IPS-18c (cell line): ENCODE results near the gene ASXL1.
"Not testable (repeated sequence)": the region's sequence is repeated elsewhere in the genome, so short reads cannot be mapped to it uniquely, and the experiment has no call there.

ENCODE experiments used
- H3K4me3 ChIP-seq: 2 replicates; pipeline ENCODE4 v1.7.0; 2013; ENCODE audit warnings: low read depth, mild to moderate bottlenecking, low read length, moderate library complexity; ENCODE audit not compliant: insufficient read depth
- H3K9me3 ChIP-seq: one replicate; pipeline ENCODE4 v1.6.1; 2013; ENCODE audit warnings: mild to moderate bottlenecking, low read length, moderate library complexity; ENCODE audit not compliant: control insufficient read depth, insufficient read depth

ASXL1 gene

GRCh38 chr20:32380745-32381144 lies 22.6 kb downstream of the ASXL1 start:
- H3K9me3 ChIP-seq, result no peaks in the 10 kb centered on the region

GRCh38 chr20:32382102-32382950 lies 24.2 kb downstream of the ASXL1 start:
- no peaks in the 10 kb centered on the region for H3K9me3 ChIP-seq
- no peak overlapping the region for H3K4me3 ChIP-seq

More at GRCh38 chr20:32380745-32381144, 22.6 kb downstream of the ASXL1 start:
- no peak overlapping the region for H3K4me3 ChIP-seq

- not testable (repeated sequence) for H3K9me3 ChIP-seq, H3K4me3 ChIP-seq
Measured at GRCh38 chr20:32383441-32383840, 25.3 kb downstream of the ASXL1 start.

GRCh38 chr20:32385541-32385940 lies 27.4 kb downstream of the ASXL1 start:
- Histone ChIP-seq H3K4me3 (no peak overlapping the region), H3K9me3 (no peaks in the 10 kb centered on the region)

GRCh38 chr20:32386091-32386490 lies 28.0 kb downstream of the ASXL1 start:
- Histone ChIP-seq H3K4me3 (no peak overlapping the region), H3K9me3 (no peaks in the 10 kb centered on the region)

- Histone ChIP-seq H3K9me3 (no peaks in the 10 kb centered on the region), H3K4me3 (no peak overlapping the region)
Measured at GRCh38 chr20:32387252-32387651, 29.1 kb downstream of the ASXL1 start.

GRCh38 chr20:32391003-32391402 lies 32.9 kb downstream of the ASXL1 start:
- Histone ChIP-seq H3K9me3 (no peaks in the 10 kb centered on the region), H3K4me3 (no peak overlapping the region)

GRCh38 chr20:32395066-32395465 lies 36.9 kb downstream of the ASXL1 start:
- H3K4me3 ChIP-seq, result no peak overlapping the region
- no peaks in the 10 kb centered on the region for H3K9me3 ChIP-seq

GRCh38 chr20:32396646-32397160 lies 38.6 kb downstream of the ASXL1 start:
- H3K9me3 ChIP-seq, result no peaks in the 10 kb centered on the region
- H3K4me3 ChIP-seq, result no peak overlapping the region

GRCh38 chr20:32397567-32398084 lies 39.5 kb downstream of the ASXL1 start:
- H3K9me3 ChIP-seq, result no peaks in the 10 kb centered on the region
- no peak overlapping the region for H3K4me3 ChIP-seq

- no peak overlapping the region for H3K4me3 ChIP-seq
- no peaks in the 10 kb centered on the region for H3K9me3 ChIP-seq
Measured at GRCh38 chr20:32400476-32400875, 42.3 kb downstream of the ASXL1 start.

GRCh38 chr20:32404017-32404416 lies 45.9 kb downstream of the ASXL1 start:
- H3K9me3 ChIP-seq, result no peaks in the 10 kb centered on the region

GRCh38 chr20:32406701-32407100 lies 48.6 kb downstream of the ASXL1 start:
- Histone ChIP-seq H3K9me3 (no peaks in the 10 kb centered on the region), H3K4me3 (no peak overlapping the region)

More at GRCh38 chr20:32404017-32404416, 45.9 kb downstream of the ASXL1 start:
- no peak overlapping the region for H3K4me3 ChIP-seq

- not testable (repeated sequence) for H3K4me3 ChIP-seq, H3K9me3 ChIP-seq
Measured at GRCh38 chr20:32407131-32407750, 49.1 kb downstream of the ASXL1 start.

- Histone ChIP-seq H3K9me3 (no peaks in the 10 kb centered on the region), H3K4me3 (no peak overlapping the region)
Measured at GRCh38 chr20:32411955-32412706, 54.0 kb downstream of the ASXL1 start.

GRCh38 chr20:32415494-32415893 lies 57.4 kb downstream of the ASXL1 start:
- no peak overlapping the region for H3K4me3 ChIP-seq

GRCh38 chr20:32416206-32416605 lies 58.1 kb downstream of the ASXL1 start:
- Histone ChIP-seq H3K4me3 (no peak overlapping the region), H3K9me3 (no peaks in the 10 kb centered on the region)

More at GRCh38 chr20:32415494-32415893, 57.4 kb downstream of the ASXL1 start:
- H3K9me3 ChIP-seq, result no peaks in the 10 kb centered on the region
